ENCODE results near the gene MRE11. TPM values are rescaled to one million over a fixed set of nuclear protein-coding genes. Genes with fewer than 3 reads are reported as not detected.

The MRE11 gene
- 21.5 TPM for polyA plus RNA-seq
- long read RNA-seq, donor 1, partial matches to known transcripts = 9 of 9 reads
- long read RNA-seq, donor 1, other reads (novel, unspliced or antisense) = 0 of 9 reads
- long read RNA-seq, donor 2, partial matches to known transcripts = 6 of 6 reads
- long read RNA-seq, donor 2, other reads (novel, unspliced or antisense) = 0 of 6 reads
- long read RNA-seq, donor 3 = 0 reads
- long read RNA-seq, donor 4 = 0 reads
- long read RNA-seq, donor 5 = 0 reads
- long read RNA-seq, donor 6, full-length matches to known transcripts = 1 of 1 reads
- long read RNA-seq, donor 6, partial matches to known transcripts = 0 of 1 reads
- long read RNA-seq, donor 6, other reads (novel, unspliced or antisense) = 0 of 1 reads
- long read RNA-seq, donor 7 = 0 reads
- long read RNA-seq, donor 8 = 0 reads
- long read RNA-seq, donor 9, full-length matches to known transcripts = 1 of 1 reads
- long read RNA-seq, donor 9, partial matches to known transcripts = 0 of 1 reads
- long read RNA-seq, donor 9, other reads (novel, unspliced or antisense) = 0 of 1 reads
- long read RNA-seq, donor 10 = 0 reads
- long read RNA-seq, donor 11, full-length matches to known transcripts = 1 of 1 reads
- long read RNA-seq, donor 11, partial matches to known transcripts = 0 of 1 reads
- long read RNA-seq, donor 11, other reads (novel, unspliced or antisense) = 0 of 1 reads

- Histone ChIP-seq H3K27me3 (ENCODE audit: control insufficient read depth, insufficient read depth, low read length) (no peaks in the 10 kb centered on the region), H3K9me3 (ENCODE audit: control insufficient read depth, low read depth, low read length) (no peaks in the 10 kb centered on the region), H3K4me3 (ENCODE audit: low read length) (peak within 1 kb of the TSS; percentile 85), H3K4me1 (ENCODE audit: control insufficient read depth, insufficient read depth, low read length) (peaks cover 8% of the 10 kb centered on the region), H3K36me3 (ENCODE audit: control insufficient read depth, insufficient read depth, low read length) (peaks cover 29% of the 10 kb centered on the region), H3K27ac (ENCODE audit: low read length) (peak within 1 kb of the TSS; percentile 60)
- peak; percentile 98 to 99 for DNase-seq
- no CpG with 5 or more reads among the region's 55 CpGs for WGBS (ENCODE audit: insufficient coverage, low lambda C conversion rate)
Measured at GRCh38 chr11:94493281-94494125, at the start of gene MRE11, which contains the start of gene ANKRD49. TSS of gene MRE11 (minus strand) at chr11:94493844. CDS start at chr11:94492801, 1,043 bp downstream. TSS of gene ANKRD49 (plus strand) at chr11:94493984. CDS start at chr11:94496694, 2,710 bp downstream.

GRCh38 chr11:94539420-94539819 lies 45.8 kb upstream of the MRE11 start:
- Histone ChIP-seq H3K4me3 (ENCODE audit: low read length) (no peak overlapping the region), H3K27ac (ENCODE audit: low read length) (peak overlapping the region; percentile 58), H3K27me3 (ENCODE audit: control insufficient read depth, insufficient read depth, low read length) (no peaks in the 10 kb centered on the region), H3K36me3 (ENCODE audit: control insufficient read depth, insufficient read depth, low read length) (no peaks in the 10 kb centered on the region), H3K9me3 (ENCODE audit: control insufficient read depth, low read depth, low read length) (no peaks in the 10 kb centered on the region), H3K4me1 (ENCODE audit: control insufficient read depth, insufficient read depth, low read length) (peaks cover 23% of the 10 kb centered on the region)
- WGBS (ENCODE audit: insufficient coverage, low lambda C conversion rate) = no CpG with 5 or more reads among the region's 1 CpG
- DNase-seq = peak; percentile 56 to 77

DNA sequence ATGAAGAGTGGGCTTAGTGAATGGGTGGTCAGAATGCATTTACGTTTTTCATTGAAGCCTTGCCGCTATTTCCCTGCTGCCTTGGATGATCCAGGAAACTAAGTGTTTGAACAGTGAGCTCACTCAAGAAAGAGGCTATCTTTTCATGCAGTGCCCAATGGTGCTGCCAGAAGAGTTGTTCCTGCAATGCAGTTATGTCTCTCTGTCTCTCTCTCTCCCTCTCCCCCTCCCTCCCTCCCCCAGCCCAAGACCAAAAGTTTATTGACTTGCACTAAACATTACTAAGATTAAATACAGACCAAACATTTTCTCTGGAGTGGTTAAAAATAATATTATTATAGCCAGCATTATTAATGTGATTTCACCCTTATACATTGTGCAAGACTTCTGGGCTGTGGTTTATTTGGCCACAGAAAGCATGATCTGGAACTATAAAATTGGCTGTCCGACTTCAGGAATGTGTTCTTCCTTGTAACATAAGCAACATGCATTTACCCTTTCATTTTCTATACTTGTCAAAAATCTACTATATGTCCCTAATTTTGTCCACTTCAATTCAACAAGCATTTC lies 43.5 kb upstream of the MRE11 start:
- peak in 1 of 2 donors; percentile 53 for DNase-seq
- Histone ChIP-seq H3K27me3 (ENCODE audit: control insufficient read depth, insufficient read depth, low read length) (no peaks in the 10 kb centered on the region), H3K9me3 (ENCODE audit: control insufficient read depth, low read depth, low read length) (no peaks in the 10 kb centered on the region), H3K36me3 (ENCODE audit: control insufficient read depth, insufficient read depth, low read length) (no peaks in the 10 kb centered on the region), H3K27ac (ENCODE audit: low read length) (peak overlapping the region; percentile 25), H3K4me3 (ENCODE audit: low read length) (no peak overlapping the region), H3K4me1 (ENCODE audit: control insufficient read depth, insufficient read depth, low read length) (peaks cover 19% of the 10 kb centered on the region)
- WGBS (ENCODE audit: insufficient coverage, low lambda C conversion rate) = no CpG with 5 or more reads among the region's 3 CpGs

GRCh38 chr11:94536386-94536785 lies 42.7 kb upstream of the MRE11 start:
- H3K27ac ChIP-seq (ENCODE audit: low read length) = peak overlapping the region; percentile 25
- H3K4me3 ChIP-seq (ENCODE audit: low read length) = no peak overlapping the region
- no peaks in the 10 kb centered on the region for H3K27me3 ChIP-seq (ENCODE audit: control insufficient read depth, insufficient read depth, low read length)
- DNase-seq = peak in 1 of 2 donors; percentile 69
- peaks cover 19% of the 10 kb centered on the region for H3K4me1 ChIP-seq (ENCODE audit: control insufficient read depth, insufficient read depth, low read length)
- no peaks in the 10 kb centered on the region for H3K36me3 ChIP-seq (ENCODE audit: control insufficient read depth, insufficient read depth, low read length)
- H3K9me3 ChIP-seq (ENCODE audit: control insufficient read depth, low read depth, low read length) = no peaks in the 10 kb centered on the region

DNA sequence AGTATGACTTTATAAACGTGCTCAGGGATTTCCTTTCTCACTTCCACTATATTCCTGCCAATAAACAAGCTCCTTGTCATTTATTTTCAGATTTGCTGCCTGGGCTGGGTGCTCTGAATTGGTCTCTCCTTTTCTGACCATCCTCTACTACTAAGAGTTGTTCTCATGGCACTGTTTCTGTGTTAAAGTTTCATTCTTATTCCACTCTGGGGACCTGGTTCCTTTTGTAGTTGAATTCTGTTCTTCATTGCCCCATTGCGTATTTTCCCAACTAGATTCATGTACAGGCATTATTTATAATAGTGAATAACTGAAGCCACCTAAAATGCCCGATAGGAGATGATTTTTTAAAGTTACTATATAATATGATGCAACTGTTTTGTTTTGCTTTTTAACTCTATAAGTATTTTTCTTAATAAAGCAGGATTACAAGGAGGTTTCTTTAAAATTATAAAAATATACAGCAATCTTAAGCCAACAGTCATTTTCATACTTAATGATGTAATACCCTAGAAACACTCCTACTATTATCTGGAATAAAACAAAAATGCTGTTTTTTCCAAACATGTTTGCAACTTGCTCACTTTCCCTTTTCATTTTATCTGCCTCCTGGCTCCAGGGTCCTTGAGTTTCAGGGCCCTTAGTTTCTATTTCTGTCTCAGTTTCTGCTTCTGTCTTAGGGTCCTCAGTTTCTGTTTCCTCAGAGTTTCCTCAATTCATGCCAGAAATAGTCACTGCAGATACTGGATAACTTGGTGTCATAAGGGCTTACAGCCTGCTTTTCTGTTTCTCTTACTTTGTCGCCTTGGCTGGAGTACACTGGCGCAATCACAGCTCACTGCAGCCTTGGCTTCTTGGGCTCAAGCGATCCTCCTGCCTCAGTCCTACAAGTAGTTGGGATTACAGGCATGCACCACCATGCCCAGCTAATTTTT lies 40.3 kb upstream of the MRE11 start:
- Histone ChIP-seq H3K9me3 (ENCODE audit: control insufficient read depth, low read depth, low read length) (no peaks in the 10 kb centered on the region), H3K27ac (ENCODE audit: low read length) (no peak overlapping the region), H3K27me3 (ENCODE audit: control insufficient read depth, insufficient read depth, low read length) (no peaks in the 10 kb centered on the region), H3K4me3 (ENCODE audit: low read length) (no peak overlapping the region), H3K4me1 (ENCODE audit: control insufficient read depth, insufficient read depth, low read length) (peaks cover 14% of the 10 kb centered on the region), H3K36me3 (ENCODE audit: control insufficient read depth, insufficient read depth, low read length) (no peaks in the 10 kb centered on the region)
- DNase-seq = no peak
- WGBS (ENCODE audit: insufficient coverage, low lambda C conversion rate) = 70% methylated on average over 2 of the region's 6 CpGs

- Histone ChIP-seq H3K4me1 (ENCODE audit: control insufficient read depth, insufficient read depth, low read length) (peaks cover 14% of the 10 kb centered on the region), H3K9me3 (ENCODE audit: control insufficient read depth, low read depth, low read length) (no peaks in the 10 kb centered on the region), H3K27ac (ENCODE audit: low read length) (no peak overlapping the region), H3K27me3 (ENCODE audit: control insufficient read depth, insufficient read depth, low read length) (no peaks in the 10 kb centered on the region), H3K36me3 (ENCODE audit: control insufficient read depth, insufficient read depth, low read length) (no peaks in the 10 kb centered on the region), H3K4me3 (ENCODE audit: low read length) (no peak overlapping the region)
- no peak for DNase-seq
- WGBS (ENCODE audit: insufficient coverage, low lambda C conversion rate) = no CpG with 5 or more reads among the region's 1 CpG
Measured at GRCh38 chr11:94533206-94533605, 39.6 kb upstream of the MRE11 start.

GRCh38 chr11:94532211-94532610 lies 38.6 kb upstream of the MRE11 start:
- no peak for DNase-seq
- no peaks in the 10 kb centered on the region for H3K27me3 ChIP-seq (ENCODE audit: control insufficient read depth, insufficient read depth, low read length)
- peaks cover 14% of the 10 kb centered on the region for H3K4me1 ChIP-seq (ENCODE audit: control insufficient read depth, insufficient read depth, low read length)
- H3K27ac ChIP-seq (ENCODE audit: low read length) = no peak overlapping the region
- no peak overlapping the region for H3K4me3 ChIP-seq (ENCODE audit: low read length)
- H3K36me3 ChIP-seq (ENCODE audit: control insufficient read depth, insufficient read depth, low read length) = no peaks in the 10 kb centered on the region
- H3K9me3 ChIP-seq (ENCODE audit: control insufficient read depth, low read depth, low read length) = no peaks in the 10 kb centered on the region
- 50% methylated on average over 1 of the region's 3 CpGs for WGBS (ENCODE audit: insufficient coverage, low lambda C conversion rate)

DNA sequence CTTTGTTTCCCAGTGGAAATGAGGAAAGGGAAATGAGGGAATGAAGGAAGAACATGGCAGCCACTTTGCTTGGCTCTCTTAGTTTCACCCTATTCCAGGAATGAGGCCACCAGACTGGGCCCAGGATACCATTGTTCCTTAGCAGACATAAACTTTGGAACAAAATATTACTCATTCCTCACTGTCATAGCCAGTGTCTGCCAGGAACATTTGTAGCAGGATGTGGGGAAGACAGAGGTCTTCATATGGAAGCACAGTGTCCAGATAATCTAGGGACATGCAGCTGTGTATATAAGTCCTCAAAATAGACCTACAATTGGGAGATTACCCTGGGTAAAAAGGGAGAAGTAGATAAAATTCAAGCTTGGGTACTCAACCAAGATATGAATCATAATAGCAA lies 34.9 kb upstream of the MRE11 start:
- H3K4me3 ChIP-seq (ENCODE audit: low read length) = no peak overlapping the region
- H3K27ac ChIP-seq (ENCODE audit: low read length) = no peak overlapping the region
- DNase-seq = no peak
- peaks cover 5% of the 10 kb centered on the region for H3K4me1 ChIP-seq (ENCODE audit: control insufficient read depth, insufficient read depth, low read length)
- no peaks in the 10 kb centered on the region for H3K9me3 ChIP-seq (ENCODE audit: control insufficient read depth, low read depth, low read length)
- no peaks in the 10 kb centered on the region for H3K27me3 ChIP-seq (ENCODE audit: control insufficient read depth, insufficient read depth, low read length)
- no peaks in the 10 kb centered on the region for H3K36me3 ChIP-seq (ENCODE audit: control insufficient read depth, insufficient read depth, low read length)

GRCh38 chr11:94526645-94527438 lies 33.2 kb upstream of the MRE11 start:
- Histone ChIP-seq H3K4me1 (ENCODE audit: control insufficient read depth, insufficient read depth, low read length) (peaks cover 5% of the 10 kb centered on the region), H3K4me3 (ENCODE audit: low read length) (no peak overlapping the region), H3K9me3 (ENCODE audit: control insufficient read depth, low read depth, low read length) (no peaks in the 10 kb centered on the region), H3K36me3 (ENCODE audit: control insufficient read depth, insufficient read depth, low read length) (no peaks in the 10 kb centered on the region), H3K27me3 (ENCODE audit: control insufficient read depth, insufficient read depth, low read length) (no peaks in the 10 kb centered on the region), H3K27ac (ENCODE audit: low read length) (no peak overlapping the region)
- DNase-seq = no peak
- WGBS (ENCODE audit: insufficient coverage, low lambda C conversion rate) = 100% methylated on average over 2 of the region's 4 CpGs

Measured in large intestine (tissue), 12 donors.